DMS153 treated with DMSO at 0.1 percent for 48 hours (cell line): ENCODE data around the gene ELL.
"Not testable (repeated sequence)": the region's sequence is repeated elsewhere in the genome, so short reads cannot be mapped to it uniquely, and the experiment has no call there.

Experiments
- DNase-seq: peaks from one replicate; lab custom pipeline; 2025; ENCODE audit not compliant: unreplicated experiment; lab: John Stamatoyannopoulos, UW

The ELL gene

GRCh38 chr19:18532168-18532890 lies 10.5 kb upstream of the ELL start:
- DNase-seq, result no peak

- no peak for DNase-seq
These were observed 9.6 kb upstream of the ELL start for GRCh38 chr19:18531485-18531884.

GRCh38 chr19:18529782-18530181 lies 7.9 kb upstream of the ELL start:
- DNase-seq, result no peak

- no peak for DNase-seq
These were observed 4.4 kb upstream of the ELL start for GRCh38 chr19:18526316-18526715.

GRCh38 chr19:18523841-18524240 lies 2.0 kb upstream of the ELL start:
- no peak for DNase-seq

GRCh38 chr19:18522862-18523440 lies 1.1 kb upstream of the ELL start:
- DNase-seq, result not testable (repeated sequence)

GRCh38 chr19:18522124-18522861 lies 423 bp upstream of the ELL start:
- DNase-seq, result peak; percentile 98

GRCh38 chr19:18520848-18521691 lies 800 bp downstream of the ELL start:
- no peak for DNase-seq

GRCh38 chr19:18519962-18520847 lies 1.7 kb downstream of the ELL start:
- DNase-seq, result peak; percentile 39

- no peak for DNase-seq
These were observed 3.2 kb downstream of the ELL start for GRCh38 chr19:18518639-18519038.

- no peak for DNase-seq
These were observed 4.3 kb downstream of the ELL start for GRCh38 chr19:18517606-18518005.

- no peak for DNase-seq
These were observed 5.9 kb downstream of the ELL start for GRCh38 chr19:18515959-18516358.

GRCh38 chr19:18514800-18515682 lies 6.8 kb downstream of the ELL start:
- DNase-seq, result peak; percentile 25

- no peak for DNase-seq
These were observed 8.0 kb downstream of the ELL start for GRCh38 chr19:18513868-18514267.

GRCh38 chr19:18510216-18510615 lies 11.7 kb downstream of the ELL start:
- no peak for DNase-seq

GRCh38 chr19:18508585-18508984 lies 13.3 kb downstream of the ELL start:
- DNase-seq, result no peak

- no peak for DNase-seq
These were observed 14.0 kb downstream of the ELL start for GRCh38 chr19:18507727-18508440.

GRCh38 chr19:18507021-18507726 lies 14.7 kb downstream of the ELL start:
- DNase-seq, result no peak
